Vagina (tissue), 2 donors: ENCODE data around the gene PIK3R1.

Source experiments
- POLR2AphosphoS5 ChIP-seq, 2 donors: sonication (generic); formaldehyde crosslinking; IDR thresholded peaks; one replicate each; pipeline ENCODE4 v1.9.0; 2017; ENCODE audit warnings: antibody characterized with exemption in 2 of 2, mild to moderate bottlenecking in 2 of 2, low read depth in 1 of 2; ENCODE audit not compliant: insufficient read depth in 1 of 2
- TF ChIP-seq, protein P1 (sequence below), 3 experiments: fragments of 450-650 bp in 2 of 3; fragments of 200-600 bp in 1 of 3; sonication (generic) in 1 of 3; IDR thresholded peaks; one replicate each; pipeline ENCODE4 v1.5.1; 2017 to 2019; ENCODE audit warnings: antibody characterized with exemption in 3 of 3, mild to moderate bottlenecking in 2 of 3, moderate library complexity in 2 of 3

DNA sequence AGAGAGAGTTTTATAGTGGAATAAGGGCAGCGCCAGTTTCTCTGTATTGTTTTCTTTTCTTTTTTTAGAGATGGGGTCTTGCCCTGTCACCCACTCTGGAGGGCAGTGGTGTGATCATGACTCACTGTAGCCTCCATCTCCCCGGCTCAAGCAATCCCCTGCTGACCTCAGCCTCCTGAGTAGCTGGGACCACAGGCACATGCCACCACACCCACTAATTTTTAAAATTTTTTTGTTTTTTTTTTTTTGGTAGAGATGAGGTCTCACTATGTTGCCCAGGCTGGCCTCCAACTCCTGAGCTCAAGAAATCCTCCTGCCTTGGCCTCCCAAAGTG lies 119.0 kb downstream of the PIK3R1 start:
- TF ChIP-seq POLR2AphosphoS5 (IDR thresholded peaks at IDR 0.05; ENCODE audit: insufficient read depth in 1 of 2, low read depth in 1 of 2): no peak
- TF ChIP-seq, protein P1, sequence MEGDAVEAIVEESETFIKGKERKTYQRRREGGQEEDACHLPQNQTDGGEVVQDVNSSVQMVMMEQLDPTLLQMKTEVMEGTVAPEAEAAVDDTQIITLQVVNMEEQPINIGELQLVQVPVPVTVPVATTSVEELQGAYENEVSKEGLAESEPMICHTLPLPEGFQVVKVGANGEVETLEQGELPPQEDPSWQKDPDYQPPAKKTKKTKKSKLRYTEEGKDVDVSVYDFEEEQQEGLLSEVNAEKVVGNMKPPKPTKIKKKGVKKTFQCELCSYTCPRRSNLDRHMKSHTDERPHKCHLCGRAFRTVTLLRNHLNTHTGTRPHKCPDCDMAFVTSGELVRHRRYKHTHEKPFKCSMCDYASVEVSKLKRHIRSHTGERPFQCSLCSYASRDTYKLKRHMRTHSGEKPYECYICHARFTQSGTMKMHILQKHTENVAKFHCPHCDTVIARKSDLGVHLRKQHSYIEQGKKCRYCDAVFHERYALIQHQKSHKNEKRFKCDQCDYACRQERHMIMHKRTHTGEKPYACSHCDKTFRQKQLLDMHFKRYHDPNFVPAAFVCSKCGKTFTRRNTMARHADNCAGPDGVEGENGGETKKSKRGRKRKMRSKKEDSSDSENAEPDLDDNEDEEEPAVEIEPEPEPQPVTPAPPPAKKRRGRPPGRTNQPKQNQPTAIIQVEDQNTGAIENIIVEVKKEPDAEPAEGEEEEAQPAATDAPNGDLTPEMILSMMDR (IDR thresholded peaks at IDR 0.05): no peak
